Muscle of leg (tissue), 11 donors: ENCODE results near the gene AK2. TPM values are rescaled to one million over a fixed set of nuclear protein-coding genes. Genes with fewer than 3 reads are reported as not detected.

Experiments used
- DNase-seq: peaks from one replicate; pipeline ENCODE4 v3.0.0; 2013
- H3K27ac ChIP-seq: one replicate; pipeline ENCODE4 v1.5.1; 2013; ENCODE audit warnings: mild to moderate bottlenecking, low read length, control low read depth
- H3K27me3 ChIP-seq: one replicate; pipeline ENCODE4 v1.6.1; 2013; ENCODE audit warnings: low read length; ENCODE audit not compliant: control insufficient read depth, insufficient read depth
- H3K36me3 ChIP-seq: one replicate; pipeline ENCODE4 v1.6.1; 2013; ENCODE audit warnings: low read length; ENCODE audit not compliant: control insufficient read depth, insufficient read depth
- H3K4me1 ChIP-seq: one replicate; pipeline ENCODE4 v1.6.1; 2013; ENCODE audit warnings: low read length; ENCODE audit not compliant: control insufficient read depth, insufficient read depth
- H3K4me3 ChIP-seq: one replicate; pipeline ENCODE4 v1.5.1; 2013; ENCODE audit warnings: low read length, control low read depth
- H3K9me3 ChIP-seq: replicated peaks from 2 replicates; pipeline ENCODE4 v1.6.1; 2013; ENCODE audit warnings: low read depth, low read length; ENCODE audit not compliant: control insufficient read depth
- WGBS: methylation state at CpG from one replicate; pipeline ENCODE4 v1.1.5; 2013; ENCODE audit warnings: missing lambda C conversion rate; ENCODE audit not compliant: insufficient coverage; 5-methylcytosine and 5-hydroxymethylcytosine counted together
- polyA plus RNA-seq, 8 donors: library from polyadenylated mRNA; unstranded; fragments of 120-200 nt; gene quantifications; one replicate each; pipeline versions ENCODE4 v1.2.1 to v1.2.3, GENCODE V29; 2013; ENCODE audit warnings: inconsistent platforms in 1 of 8, low replicate concordance in 1 of 8; ENCODE audit not compliant: insufficient read length in 8 of 8, insufficient read depth in 1 of 8
- total RNA-seq: library from RNA; stranded (reverse); fragments of 120-200 nt; gene quantifications from one replicate; pipeline ENCODE4 v1.2.4, GENCODE V29; 2013

AK2 gene
- total and polyA plus RNA-seq, 9 donors: 116 to 155 (median 127) TPM

DNA sequence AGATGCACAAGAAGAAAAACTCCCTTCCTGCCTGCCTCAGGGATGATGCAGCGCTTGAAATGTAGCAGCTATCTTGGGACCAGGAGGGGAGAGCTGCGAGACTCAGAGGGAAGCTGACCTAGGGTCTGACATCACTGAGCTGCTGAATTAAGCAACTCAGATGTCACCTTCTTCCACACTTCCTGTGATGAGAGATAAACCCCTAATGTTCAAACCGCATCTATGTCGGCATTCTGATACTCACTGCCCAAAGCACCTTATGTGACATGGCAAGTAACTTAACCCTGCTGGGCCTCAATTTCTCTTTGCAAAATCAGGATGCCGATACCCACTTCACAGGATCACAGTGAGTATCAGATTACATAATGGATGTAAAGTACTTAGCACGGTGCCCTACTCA, 9.1 kb upstream of the AK2 start:
- no peak for DNase-seq
- no peaks in the 10 kb centered on the region for H3K9me3 ChIP-seq
- 61% methylated on average over 3 of the region's 6 CpGs for WGBS
- H3K36me3 ChIP-seq: no peaks in the 10 kb centered on the region
- H3K27me3 ChIP-seq: no peaks in the 10 kb centered on the region
- no peak overlapping the region for H3K27ac ChIP-seq
- peaks cover 23% of the 10 kb centered on the region for H3K4me1 ChIP-seq
- no peak overlapping the region for H3K4me3 ChIP-seq

GRCh38 chr1:33045246-33045645, 8.6 kb upstream of the AK2 start:
- H3K4me1 ChIP-seq: peaks cover 23% of the 10 kb centered on the region
- H3K36me3 ChIP-seq: no peaks in the 10 kb centered on the region
- WGBS: 40% methylated on average over 1 of the region's 2 CpGs
- DNase-seq: no peak
- no peaks in the 10 kb centered on the region for H3K27me3 ChIP-seq
- H3K9me3 ChIP-seq: no peaks in the 10 kb centered on the region
- no peak overlapping the region for H3K4me3 ChIP-seq
- H3K27ac ChIP-seq: no peak overlapping the region

DNA sequence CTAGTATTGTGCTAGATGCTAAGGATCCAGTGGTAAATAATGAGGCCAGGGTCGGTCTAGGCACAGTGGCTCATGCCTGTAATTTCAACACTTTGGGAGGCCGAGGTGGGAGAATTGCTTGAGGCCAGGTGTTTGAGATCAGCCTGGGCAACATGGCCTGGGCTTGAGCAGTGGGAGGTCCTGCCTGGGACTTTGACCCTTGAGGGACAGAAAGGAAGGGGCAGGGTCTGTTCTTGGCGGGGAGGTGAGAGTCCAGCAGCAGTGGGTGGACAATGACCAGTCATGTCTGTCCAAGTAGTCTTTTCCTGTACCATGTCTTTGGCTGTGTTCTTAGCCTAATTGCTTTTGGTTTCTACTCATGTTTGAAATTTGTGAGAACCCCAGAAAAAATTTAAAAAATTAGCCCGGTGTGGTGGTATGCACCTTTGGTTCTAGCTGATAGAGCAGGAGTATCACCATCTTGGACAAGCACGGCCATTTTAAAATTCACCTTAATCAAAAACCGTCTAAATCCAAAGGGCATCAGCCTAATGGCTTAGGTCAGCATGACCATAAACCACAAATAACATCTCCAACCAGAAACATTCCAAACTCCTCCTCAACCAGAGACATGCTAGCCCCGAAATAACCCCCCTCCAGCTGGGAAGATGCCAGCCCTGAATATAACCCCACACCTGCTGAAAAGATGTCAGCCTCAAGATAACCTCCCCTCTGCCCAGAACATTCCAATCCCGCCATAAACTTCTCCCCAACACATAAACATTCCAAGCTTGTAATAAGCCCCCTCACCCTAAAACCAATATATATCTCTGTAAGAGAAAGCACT, 6.8 kb upstream of the AK2 start:
- H3K4me1 ChIP-seq: peaks cover 23% of the 10 kb centered on the region
- H3K36me3 ChIP-seq: no peaks in the 10 kb centered on the region
- 45% methylated on average over 5 of the region's 8 CpGs for WGBS
- peak overlapping the region; percentile 31 for H3K27ac ChIP-seq
- peak; percentile 46 for DNase-seq
- H3K4me3 ChIP-seq: no peak overlapping the region
- H3K27me3 ChIP-seq: no peaks in the 10 kb centered on the region
- H3K9me3 ChIP-seq: no peaks in the 10 kb centered on the region

DNA sequence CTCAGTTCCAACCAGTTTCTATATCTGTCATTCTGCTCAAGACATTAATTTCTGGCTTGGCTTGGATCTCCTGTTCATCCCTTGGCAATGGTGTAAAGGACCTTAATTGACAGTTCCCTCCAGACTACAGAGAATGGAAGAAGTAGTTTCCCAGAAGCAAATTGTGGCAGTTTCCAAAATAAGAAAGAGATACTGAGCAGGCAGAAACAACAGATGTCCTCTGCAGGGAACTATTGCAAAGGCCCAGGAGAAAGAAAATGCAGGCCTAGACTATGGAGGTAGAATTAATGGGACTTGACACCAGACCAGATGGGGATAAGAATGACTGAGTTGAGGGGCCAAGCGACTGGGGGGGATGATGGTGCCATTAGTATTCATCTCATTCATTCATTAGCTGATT, 6.1 kb upstream of the AK2 start:
- no peak overlapping the region for H3K4me3 ChIP-seq

GRCh38 chr1:33041026-33041425, 4.3 kb upstream of the AK2 start:
- Histone ChIP-seq H3K4me3 (no peak overlapping the region), H3K27me3 (no peaks in the 10 kb centered on the region), H3K4me1 (peaks cover 24% of the 10 kb centered on the region), H3K36me3 (no peaks in the 10 kb centered on the region), H3K9me3 (no peaks in the 10 kb centered on the region), H3K27ac (no peak overlapping the region)
- WGBS: no CpG with 5 or more reads among the region's 1 CpG
- DNase-seq: no peak

More for the DNA sequence above, 6.1 kb upstream of the AK2 start:
- H3K9me3 ChIP-seq: no peaks in the 10 kb centered on the region
- no CpG with 5 or more reads among the region's 1 CpG for WGBS
- H3K36me3 ChIP-seq: no peaks in the 10 kb centered on the region
- H3K27ac ChIP-seq: peak overlapping the region; percentile 31
- DNase-seq: peak; percentile 80
- H3K27me3 ChIP-seq: no peaks in the 10 kb centered on the region
- H3K4me1 ChIP-seq: peaks cover 23% of the 10 kb centered on the region

DNA sequence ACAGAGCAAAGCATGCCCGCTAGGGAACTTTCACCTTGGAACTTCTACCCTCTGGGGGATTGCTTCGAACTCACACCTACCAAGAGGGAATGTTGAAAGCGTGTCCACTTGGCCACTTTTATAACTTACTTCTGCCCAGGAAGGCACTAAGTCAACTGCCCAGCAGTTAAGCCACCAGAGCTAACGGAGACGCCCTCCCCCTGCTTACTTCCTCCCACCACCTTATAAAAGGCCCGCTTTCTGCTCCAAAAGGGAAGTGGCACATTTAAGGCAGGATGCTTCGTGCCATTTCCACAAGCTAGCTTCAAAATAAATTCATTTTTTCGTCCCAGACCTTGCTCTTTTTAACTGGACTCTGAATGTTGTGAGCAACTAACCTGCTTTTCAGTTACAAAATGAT, 3.2 kb upstream of the AK2 start:
- no peak overlapping the region for H3K27ac ChIP-seq
- H3K36me3 ChIP-seq: no peaks in the 10 kb centered on the region
- peak; percentile 38 for DNase-seq
- no peaks in the 10 kb centered on the region for H3K27me3 ChIP-seq
- H3K4me1 ChIP-seq: peaks cover 23% of the 10 kb centered on the region
- 59% methylated on average over 7 of the region's 8 CpGs for WGBS
- H3K4me3 ChIP-seq: no peak overlapping the region
- no peaks in the 10 kb centered on the region for H3K9me3 ChIP-seq

DNA sequence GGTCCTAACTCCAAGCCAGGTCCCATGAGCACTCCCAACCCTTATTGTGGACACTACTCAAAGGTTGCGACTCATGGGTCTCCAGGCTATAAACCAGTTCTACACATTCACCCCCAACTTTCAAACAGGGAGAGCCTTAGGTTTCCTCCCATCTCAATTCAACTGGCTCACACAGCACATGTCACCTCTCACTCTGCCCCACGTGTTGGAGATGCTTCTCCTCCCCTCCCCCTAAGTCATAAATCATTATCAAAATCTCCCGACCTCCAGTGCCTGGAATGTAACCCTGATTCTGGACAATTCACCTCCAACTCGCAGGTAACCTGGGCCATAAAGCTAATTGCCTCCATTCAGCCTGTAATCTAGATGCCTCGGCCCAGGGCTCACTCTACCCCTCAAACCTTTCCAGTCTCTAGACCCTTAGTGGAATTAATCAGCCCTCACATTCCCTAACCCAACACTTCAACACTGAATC, 595 bp downstream of the AK2 start:
- Histone ChIP-seq H3K27me3 (no peaks in the 10 kb centered on the region), H3K4me1 (peaks cover 10% of the 10 kb centered on the region), H3K9me3 (no peaks in the 10 kb centered on the region), H3K36me3 (peaks cover 9% of the 10 kb centered on the region), H3K27ac (peak overlapping the region; percentile 78), H3K4me3 (peak overlapping the region; percentile 74)
- DNase-seq: peak; percentile 23
- 11% methylated on average over 5 of the region's 5 CpGs for WGBS

- Histone ChIP-seq H3K27me3 (no peaks in the 10 kb centered on the region), H3K4me3 (no peak overlapping the region), H3K27ac (no peak overlapping the region), H3K9me3 (no peaks in the 10 kb centered on the region), H3K36me3 (peaks cover 35% of the 10 kb centered on the region), H3K4me1 (peaks cover 10% of the 10 kb centered on the region)
- no peak for DNase-seq
- no CpG with 5 or more reads among the region's 6 CpGs for WGBS
Measured at GRCh38 chr1:33032126-33032869, 4.4 kb downstream of the AK2 start.

GRCh38 chr1:33031506-33031905, 5.2 kb downstream of the AK2 start:
- 72% methylated on average over 2 of the region's 4 CpGs for WGBS
- no peak for DNase-seq
- Histone ChIP-seq H3K27me3 (no peaks in the 10 kb centered on the region), H3K4me3 (no peak overlapping the region), H3K27ac (no peak overlapping the region), H3K9me3 (no peaks in the 10 kb centered on the region), H3K36me3 (peaks cover 35% of the 10 kb centered on the region), H3K4me1 (peaks cover 10% of the 10 kb centered on the region)

DNA sequence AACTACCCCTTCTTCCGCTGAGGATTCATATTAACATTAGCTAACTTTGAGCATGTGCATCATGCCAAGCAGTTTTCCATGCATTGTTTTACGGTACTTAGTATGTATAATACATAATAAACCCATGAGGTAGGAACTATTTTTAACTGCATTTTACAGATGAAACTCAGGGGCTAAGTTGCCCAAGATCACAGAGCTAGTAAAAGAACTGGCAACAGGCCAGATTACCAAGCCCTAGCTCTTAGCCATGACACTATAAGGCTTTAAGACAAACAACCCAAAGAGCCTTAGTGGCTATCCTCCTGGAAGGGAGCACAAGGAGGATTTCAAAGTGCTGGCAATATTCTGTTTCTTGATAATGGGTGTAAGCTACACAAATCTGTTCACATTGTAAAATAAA, 6.1 kb downstream of the AK2 start:
- no peak for DNase-seq
- Histone ChIP-seq H3K27me3 (no peaks in the 10 kb centered on the region), H3K9me3 (no peaks in the 10 kb centered on the region), H3K4me1 (peaks cover 6% of the 10 kb centered on the region), H3K27ac (no peak overlapping the region), H3K4me3 (no peak overlapping the region), H3K36me3 (peaks cover 35% of the 10 kb centered on the region)
- WGBS: no CpG with 5 or more reads among the region's 2 CpGs
